ENCODE data around the gene MDM4.

The MDM4 gene

DNA sequence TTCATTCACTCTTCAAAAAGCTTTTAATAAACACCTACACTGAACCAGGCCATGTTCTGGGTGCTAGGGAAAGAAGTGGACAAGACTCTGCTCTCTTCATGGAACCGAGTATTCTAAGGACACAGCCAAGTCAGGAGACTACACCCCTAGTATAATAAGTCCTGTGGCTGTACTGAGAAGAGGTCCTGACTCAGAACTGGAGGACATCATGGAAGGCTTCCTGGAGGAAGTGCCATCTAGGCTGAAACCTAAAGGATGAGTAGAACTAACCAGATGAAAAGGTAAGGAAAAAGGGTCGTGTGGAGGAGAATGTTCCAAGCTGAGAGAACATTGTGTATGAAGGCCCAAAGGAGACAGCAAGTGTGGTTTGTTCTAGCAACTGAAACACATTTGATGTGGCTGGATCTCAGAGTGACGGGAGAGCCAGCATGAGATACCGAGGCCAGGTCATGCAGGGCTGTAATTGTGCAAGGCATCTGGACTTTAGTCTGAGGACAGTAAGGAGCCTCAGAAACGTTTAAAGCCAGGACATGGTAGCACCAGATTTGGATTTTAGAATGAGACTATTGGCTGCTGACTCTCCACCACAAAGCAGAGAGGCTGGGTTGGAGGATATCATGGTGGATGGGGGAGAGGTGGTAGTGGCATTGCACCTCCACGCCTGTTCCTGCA is 86.8 kb downstream of the MDM4 start:
- no peak for DNase-seq (ENCODE audit: low read depth)
- TF ChIP-seq CTCF (IDR thresholded peaks at IDR 0.05; ENCODE audit: control insufficient read depth, insufficient read depth, low read depth, low read length, missing control alignments), result no peak
- no peak overlapping the region for H3K4me3 ChIP-seq (ENCODE audit: control insufficient read depth, low read depth, low read length)

DNA sequence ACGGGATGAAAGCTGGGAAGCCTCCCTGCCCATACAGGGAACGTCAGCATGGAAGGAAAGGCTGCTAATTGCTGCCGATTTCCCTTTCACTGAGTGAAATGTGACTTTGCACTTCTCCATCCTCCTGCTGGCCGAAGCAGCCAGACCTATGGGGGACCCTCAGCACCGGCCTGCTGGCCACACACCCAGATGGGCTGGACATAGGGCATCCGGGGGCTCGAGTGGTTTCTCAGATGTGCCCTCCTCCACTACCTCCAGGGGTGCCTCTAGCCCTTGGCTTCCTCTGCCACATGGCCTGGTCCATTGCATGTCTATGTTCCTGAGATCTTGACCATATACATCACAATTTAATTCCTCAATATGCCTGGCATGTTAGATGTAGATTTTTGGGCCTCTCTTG is 89.6 kb downstream of the MDM4 start:
- no peak for TF ChIP-seq CTCF (IDR thresholded peaks at IDR 0.05; ENCODE audit: control insufficient read depth, insufficient read depth, low read depth, low read length, missing control alignments)
- DNase-seq (ENCODE audit: low read depth), result no peak
- no peak overlapping the region for H3K4me3 ChIP-seq (ENCODE audit: control insufficient read depth, low read depth, low read length)
